OCI-LY7 (cell line): ENCODE data around the gene COPB2.
"Not testable (repeated sequence)": the region's sequence is repeated elsewhere in the genome, so short reads cannot be mapped to it uniquely, and the experiment has no call there.

Experiments used
- EZH2phosphoT487 ChIP-seq: fragments of 200-600 bp; sonication (generic); IDR thresholded peaks from 2 replicates; pipeline ENCODE4 v1.6.1; 2018; ENCODE audit warnings: low read depth, borderline replicate concordance, mild to moderate bottlenecking, mixed run types, antibody characterized with exemption, low read length, moderate library complexity, mixed read lengths
- TF ChIP-seq, protein P1 (sequence below): fragments of 200-600 bp; sonication (generic); conservative IDR thresholded peaks from 2 replicates; pipeline ENCODE4 v1.5.1; 2014; ENCODE audit warnings: mild to moderate bottlenecking, antibody characterized with exemption, low read length, moderate library complexity, mixed read lengths

DNA sequence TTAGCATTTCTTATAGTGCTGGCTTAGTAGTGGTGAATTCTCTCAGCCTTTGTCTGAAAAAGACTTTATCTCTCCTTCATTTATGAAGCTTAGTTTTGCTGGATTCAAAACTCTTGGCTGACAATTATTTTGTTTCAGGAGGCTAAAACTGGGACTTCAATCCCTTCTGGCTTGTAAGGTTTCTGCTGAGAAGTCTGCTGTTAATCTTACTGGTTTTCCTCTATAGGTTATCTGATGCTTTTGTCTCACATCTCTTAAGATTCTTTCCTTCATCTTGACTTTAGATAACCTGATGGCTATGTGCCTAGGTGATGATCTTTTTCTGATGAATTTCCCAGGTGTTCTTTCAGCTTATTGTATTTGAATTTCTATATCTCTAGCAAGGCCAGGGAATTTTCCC is 23.4 kb upstream of the COPB2 start:
- TF ChIP-seq, protein P1, sequence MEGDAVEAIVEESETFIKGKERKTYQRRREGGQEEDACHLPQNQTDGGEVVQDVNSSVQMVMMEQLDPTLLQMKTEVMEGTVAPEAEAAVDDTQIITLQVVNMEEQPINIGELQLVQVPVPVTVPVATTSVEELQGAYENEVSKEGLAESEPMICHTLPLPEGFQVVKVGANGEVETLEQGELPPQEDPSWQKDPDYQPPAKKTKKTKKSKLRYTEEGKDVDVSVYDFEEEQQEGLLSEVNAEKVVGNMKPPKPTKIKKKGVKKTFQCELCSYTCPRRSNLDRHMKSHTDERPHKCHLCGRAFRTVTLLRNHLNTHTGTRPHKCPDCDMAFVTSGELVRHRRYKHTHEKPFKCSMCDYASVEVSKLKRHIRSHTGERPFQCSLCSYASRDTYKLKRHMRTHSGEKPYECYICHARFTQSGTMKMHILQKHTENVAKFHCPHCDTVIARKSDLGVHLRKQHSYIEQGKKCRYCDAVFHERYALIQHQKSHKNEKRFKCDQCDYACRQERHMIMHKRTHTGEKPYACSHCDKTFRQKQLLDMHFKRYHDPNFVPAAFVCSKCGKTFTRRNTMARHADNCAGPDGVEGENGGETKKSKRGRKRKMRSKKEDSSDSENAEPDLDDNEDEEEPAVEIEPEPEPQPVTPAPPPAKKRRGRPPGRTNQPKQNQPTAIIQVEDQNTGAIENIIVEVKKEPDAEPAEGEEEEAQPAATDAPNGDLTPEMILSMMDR: not testable (repeated sequence)
- not testable (repeated sequence) for TF ChIP-seq EZH2phosphoT487
